ENCODE results near the gene PSORS1C2. TPM values are rescaled to one million over a fixed set of nuclear protein-coding genes. Genes with fewer than 3 reads are reported as not detected.

The PSORS1C2 gene
- polyA plus RNA-seq, 2 of the 4 experiments (the other 2 are of a cell fraction) = 0.08 TPM; not detected in 1

GRCh38 chr6:31178143-31179041 is 39.5 kb upstream of the PSORS1C2 start:
- DNase-seq (ENCODE audit: low read depth in 1 of 2, low spot score in 1 of 2) = no peak
- 59% methylated on average over 8 of the region's 8 CpGs for WGBS (ENCODE audit: missing lambda C conversion rate)

More at GRCh38 chr6:31178143-31179041, 39.5 kb upstream of the PSORS1C2 start:
- Histone ChIP-seq H3K4me2 (no peak overlapping the region; the same call in 2 of the 3 replicates), H3K4me1 (peaks cover 15% of the 10 kb centered on the region), H3K9me3 (no peaks in the 10 kb centered on the region), H3K4me3 (no peak overlapping the region), H3K27ac (no peak overlapping the region)
- TF ChIP-seq E2F6 (IDR thresholded peaks at IDR 0.05; ENCODE audit: borderline replicate concordance, low read depth) (no peak), HOXB13 (CRISPR knock-in tag; IDR thresholded peaks at IDR 0.05; ENCODE audit: low read depth) (no peak), USF2 (IDR thresholded peaks at IDR 0.05) (no peak), POLR2A (IDR thresholded peaks at IDR 0.05; ENCODE audit: low read length) (no peak), BCL3 (IDR thresholded peaks at IDR 0.05) (no peak), TFCP2L1 (CRISPR knock-in tag; IDR thresholded peaks at IDR 0.05) (no peak), PBX3 (IDR thresholded peaks at IDR 0.05) (no peak), EP300 (IDR thresholded peaks at IDR 0.05) (no peak), REST (IDR thresholded peaks at IDR 0.05) (no peak), RAD21 (conservative IDR thresholded peaks at IDR 0.05 in 1 of 2, IDR thresholded peaks at IDR 0.05 in 1 of 2) (no peak), SREBF2 (IDR thresholded peaks at IDR 0.05) (no peak), ZC3H11A (IDR thresholded peaks at IDR 0.05) (no peak), ATOH8 (CRISPR knock-in tag; IDR thresholded peaks at IDR 0.05; ENCODE audit: low read depth) (no peak), NFE2L2 (conservative IDR thresholded peaks at IDR 0.05; ENCODE audit: low read length) (no peak), CBX8 (IDR thresholded peaks at IDR 0.05) (no peak)
- FAIRE-seq (no peak), ATAC-seq (no peak; a peak in 1 of 6 replicates)
- POLR2A ChIA-PET = no interaction called here
- CTCF ChIA-PET = no interaction called here

Data from A549 (cell line).